ENCODE measurements around the gene NMT2. TPM values are rescaled to one million over a fixed set of nuclear protein-coding genes. Genes with fewer than 3 reads are reported as not detected.

The NMT2 gene
- total RNA-seq, 1 experiment from 2014 or later = 26.1 TPM

DNA sequence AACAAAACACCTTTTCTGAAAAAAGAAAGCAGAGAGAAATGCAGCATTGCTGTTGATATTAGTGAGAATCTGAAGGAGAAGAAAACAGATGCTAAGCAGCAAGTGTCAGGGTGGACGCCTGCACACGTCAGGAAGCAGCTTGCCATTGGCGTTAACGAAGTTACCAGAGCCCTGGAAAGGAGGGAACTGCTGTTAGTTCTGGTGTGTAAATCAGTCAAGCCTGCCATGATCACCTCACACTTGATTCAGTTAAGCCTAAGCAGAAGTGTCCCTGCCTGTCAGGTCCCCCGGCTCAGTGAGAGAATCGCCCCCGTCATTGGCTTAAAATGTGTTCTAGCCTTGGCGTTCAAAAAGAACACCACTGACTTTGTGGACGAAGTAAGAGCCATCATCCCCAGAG is 65.0 kb downstream of the NMT2 start:
- ATAC-seq (no peak), DNase-seq (ENCODE audit: low read depth, low spot score) (no peak)
- Histone ChIP-seq H3K9me2 (ENCODE audit: insufficient read depth) (no peaks in the 10 kb centered on the region), H3K4me3 (replicated peaks in 1 of 2; ENCODE audit: low read depth in 1 of 2, low read length in 2 of 2) (no peak overlapping the region), H3K4me1 (ENCODE audit: control insufficient read depth in 1 of 2, insufficient read depth in 2 of 2, low read length in 2 of 2) (peaks cover 5 to 12% of the 10 kb centered on the region in 2 experiments), H3K9me3 (ENCODE audit: control insufficient read depth in 1 of 2, insufficient read depth in 1 of 2, low read depth in 1 of 2, low read length in 2 of 2) (no peaks in the 10 kb centered on the region), H3K27me3 (ENCODE audit: insufficient read depth, low read length) (no peaks in the 10 kb centered on the region), H3K79me2 (ENCODE audit: insufficient read depth, low read length) (peaks cover 54% of the 10 kb centered on the region), H3K27ac (ENCODE audit: low read depth, low read length) (no peak overlapping the region), H3K4me2 (ENCODE audit: low read length) (no peak overlapping the region), H4K20me1 (ENCODE audit: insufficient read depth) (no peaks in the 10 kb centered on the region), H3K9ac (ENCODE audit: low read length) (no peak overlapping the region), H3K36me3 (ENCODE audit: control insufficient read depth in 1 of 2, insufficient read depth in 2 of 2, low read length in 2 of 2) (peaks cover 23 to 30% of the 10 kb centered on the region in 2 experiments; a peak in 3 of 4 replicates), H2AFZ (ENCODE audit: low read depth, low read length, poor library complexity, severe bottlenecking) (no peak overlapping the region)
- ChIA-PET RAD21 (ENCODE audit: low non-redundant PET in 1 of 2, low total read pairs in 2 of 2, uncharacterized antibody in 2 of 2, unreplicated experiment in 2 of 2) (no interaction called here), CTCF (no interaction called here), POLR2A (no interaction called here)
- no peak for TF ChIP-seq ZFX (IDR thresholded peaks at IDR 0.05)
- TF ChIP-seq EZH2 (IDR thresholded peaks at IDR 0.05) = no peak
- TF ChIP-seq POLR2AphosphoS5 (IDR thresholded peaks at IDR 0.05; ENCODE audit: low read depth, low read length) = no peak
- no peak for TF ChIP-seq CBX3 (IDR thresholded peaks at IDR 0.05; ENCODE audit: low read depth)
- no peak for TF ChIP-seq POLR2A (IDR thresholded peaks at IDR 0.05; ENCODE audit: borderline replicate concordance, extremely low read depth, insufficient read depth, insufficient read length)
- BruUV-seq (replicated peaks) = no TSS peak
- intact Hi-C loops (cut with micrococcal nuclease) = no loop called here

- Histone ChIP-seq H3K79me2 (ENCODE audit: insufficient read depth, low read length) (peaks cover 67% of the 10 kb centered on the region), H3K4me3 (replicated peaks in 1 of 2; ENCODE audit: low read depth in 1 of 2, low read length in 2 of 2) (no peak overlapping the region), H3K27ac (ENCODE audit: low read depth, low read length) (no peak overlapping the region), H3K4me1 (ENCODE audit: control insufficient read depth in 1 of 2, insufficient read depth in 2 of 2, low read length in 2 of 2) (peaks cover 8 to 22% of the 10 kb centered on the region in 2 experiments), H3K27me3 (ENCODE audit: insufficient read depth, low read length) (no peaks in the 10 kb centered on the region), H3K36me3 (ENCODE audit: control insufficient read depth in 1 of 2, insufficient read depth in 2 of 2, low read length in 2 of 2) (peaks cover 16 to 20% of the 10 kb centered on the region in 2 experiments; a peak in 3 of 4 replicates), H4K20me1 (ENCODE audit: insufficient read depth) (no peaks in the 10 kb centered on the region), H2AFZ (ENCODE audit: low read depth, low read length, poor library complexity, severe bottlenecking) (no peak overlapping the region), H3K9me3 (ENCODE audit: control insufficient read depth in 1 of 2, insufficient read depth in 1 of 2, low read depth in 1 of 2, low read length in 2 of 2) (no peaks in the 10 kb centered on the region), H3K4me2 (ENCODE audit: low read length) (no peak overlapping the region), H3K9me2 (ENCODE audit: insufficient read depth) (no peaks in the 10 kb centered on the region), H3K9ac (ENCODE audit: low read length) (no peak overlapping the region)
- ATAC-seq (no peak), DNase-seq (ENCODE audit: low read depth, low spot score) (no peak)
- intact Hi-C loops (cut with micrococcal nuclease) = no loop called here
- CTCF ChIA-PET = no interaction called here
- POLR2A ChIA-PET = no interaction called here
- BruUV-seq (replicated peaks) = no TSS peak
- RAD21 ChIA-PET (ENCODE audit: low non-redundant PET in 1 of 2, low total read pairs in 2 of 2, uncharacterized antibody in 2 of 2, unreplicated experiment in 2 of 2) = no interaction called here
- TF ChIP-seq SP1 (IDR thresholded peaks at IDR 0.05; ENCODE audit: low read depth) (no peak), CBX3 (IDR thresholded peaks at IDR 0.05; ENCODE audit: low read depth) (no peak), ELF1 (IDR thresholded peaks at IDR 0.05; ENCODE audit: borderline replicate concordance, low read depth) (no peak), POLR2AphosphoS5 (IDR thresholded peaks at IDR 0.05; ENCODE audit: low read depth, low read length) (no peak), EGR1 (IDR thresholded peaks at IDR 0.05; ENCODE audit: low read depth) (no peak), ZFX (IDR thresholded peaks at IDR 0.05) (no peak), FOSL1 (IDR thresholded peaks at IDR 0.05; ENCODE audit: low read depth) (no peak), CEBPB (IDR thresholded peaks at IDR 0.05; ENCODE audit: low read depth) (no peak), ZNF274 (IDR thresholded peaks at IDR 0.05; ENCODE audit: low read depth, low read length) (no peak), MAX (IDR thresholded peaks at IDR 0.05) (no peak), SIN3A (IDR thresholded peaks at IDR 0.05; ENCODE audit: low read depth) (no peak)
These were observed 68.6 kb downstream of the NMT2 start for GRCh38 chr10:15099886-15100285.
